GM21723 (cell line): ENCODE results near the gene PDGFC.
"Not testable (repeated sequence)": the region's sequence is repeated elsewhere in the genome, so short reads cannot be mapped to it uniquely, and the experiment has no call there.

Source experiments
- ATAC-seq: cut with Tn5 transposase; IDR thresholded peaks from one replicate; pipeline ENCODE4 v1.9.1; 2021; ENCODE audit warnings: mild to moderate bottlenecking, moderate library complexity; ENCODE audit not compliant: unreplicated experiment

Gene PDGFC

DNA sequence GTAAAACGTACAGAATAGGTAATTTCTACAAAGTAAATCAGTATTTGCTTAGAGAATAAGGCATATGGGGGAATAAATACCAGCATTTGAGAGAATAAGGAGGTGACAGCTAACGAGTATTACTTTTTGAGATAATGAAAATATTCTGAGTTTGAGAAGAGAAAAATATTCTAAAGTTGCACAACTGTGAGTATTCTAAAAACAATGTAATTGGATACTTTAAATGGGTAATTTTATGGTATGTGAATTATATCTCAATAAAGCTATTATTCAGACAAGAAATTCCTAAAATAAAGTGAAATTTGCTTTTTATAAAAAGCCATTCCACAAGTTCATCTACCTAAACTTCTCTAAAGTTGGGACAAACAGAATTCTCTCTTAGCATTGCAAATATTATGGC lies 62.6 kb downstream of the PDGFC start:
- ATAC-seq, result no peak

DNA sequence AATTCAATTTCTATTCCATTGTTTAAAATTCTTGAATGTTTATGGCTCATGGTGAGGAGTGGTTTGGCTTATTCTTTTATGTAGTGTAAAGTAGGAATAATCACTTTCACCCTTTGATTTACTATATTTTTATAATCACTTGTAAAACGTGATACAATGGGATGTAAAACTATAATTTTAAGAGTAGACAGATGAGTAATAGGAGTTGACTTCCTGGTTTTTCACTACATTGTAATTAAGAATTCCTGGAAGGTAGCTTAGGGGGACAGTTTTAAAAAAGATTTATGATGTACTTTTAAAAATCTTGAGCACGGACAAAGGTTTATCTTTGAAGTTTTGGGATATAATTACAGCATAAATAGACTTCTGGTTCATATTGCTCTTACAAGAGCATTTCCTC lies 65.3 kb downstream of the PDGFC start:
- no peak for ATAC-seq

DNA sequence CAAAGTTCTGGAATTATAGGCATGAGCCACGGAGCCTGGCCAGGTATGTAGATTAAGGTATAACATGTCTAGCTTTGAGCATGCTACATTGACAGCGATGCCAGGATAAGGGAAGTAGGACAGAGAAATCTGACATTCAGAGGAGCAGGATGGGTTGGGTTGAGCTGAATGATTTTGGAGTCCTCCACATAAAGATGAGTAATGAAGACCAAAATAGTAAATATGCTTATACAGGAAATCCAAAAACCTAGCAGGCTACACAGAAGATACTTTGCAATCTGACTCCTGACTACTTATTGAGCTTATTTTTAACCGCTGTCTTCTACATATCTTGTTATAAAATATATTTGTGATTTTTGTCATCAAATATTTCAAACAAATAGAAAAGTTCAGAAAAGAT lies 69.7 kb downstream of the PDGFC start:
- no peak for ATAC-seq

DNA sequence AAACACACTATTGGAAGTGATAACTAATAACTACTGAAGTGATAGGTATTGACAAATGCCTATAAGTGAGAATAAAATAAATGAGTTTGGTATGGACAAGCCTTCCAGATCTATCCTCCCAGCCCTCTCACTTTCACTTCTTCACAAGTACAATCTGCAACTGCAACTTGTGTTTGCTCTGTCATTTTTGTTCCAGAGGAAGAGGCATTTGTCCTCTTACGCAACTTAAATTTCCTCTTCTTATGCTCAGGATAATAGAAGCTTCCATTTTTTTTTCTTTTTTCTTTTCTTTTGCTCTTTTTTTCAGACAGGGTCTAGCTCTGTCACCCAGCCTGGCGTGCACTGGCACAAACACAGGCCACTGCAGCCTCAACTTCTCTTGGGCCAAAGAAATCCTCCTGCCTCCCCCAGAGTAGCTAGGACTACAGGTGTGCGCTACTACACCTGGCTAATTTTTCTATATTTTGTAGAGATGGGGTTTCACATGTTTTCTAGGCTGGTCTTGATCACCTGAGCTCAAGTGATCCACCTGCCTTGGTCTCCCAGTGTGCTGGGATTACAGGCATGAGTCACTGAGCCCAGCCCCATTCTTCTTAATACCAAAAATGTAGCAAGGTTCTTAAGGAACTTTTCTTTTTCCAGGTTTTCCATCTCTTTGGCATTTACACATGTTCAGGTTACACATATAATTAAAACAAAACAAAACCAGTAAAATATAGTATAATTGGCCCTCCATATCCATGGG lies 73.1 kb downstream of the PDGFC start:
- no peak for ATAC-seq

DNA sequence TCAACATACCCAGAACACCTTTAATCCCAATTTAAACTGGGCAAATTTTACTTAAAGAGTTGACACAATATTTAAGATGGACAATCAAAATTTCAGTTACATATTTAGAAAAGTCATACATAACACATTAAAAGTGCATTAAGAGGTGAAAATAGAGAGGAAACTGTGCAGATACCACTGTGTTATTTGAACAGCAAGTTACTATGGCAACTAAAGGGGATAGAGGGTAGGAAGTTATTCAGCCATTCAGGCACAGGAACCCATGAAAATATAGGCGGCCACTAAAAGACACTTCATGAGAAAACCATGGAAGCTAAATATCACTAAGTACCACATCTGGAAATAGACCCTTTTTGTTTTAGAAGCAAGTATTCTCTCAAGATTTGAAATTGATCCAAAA lies 75.1 kb downstream of the PDGFC start:
- ATAC-seq, result no peak

DNA sequence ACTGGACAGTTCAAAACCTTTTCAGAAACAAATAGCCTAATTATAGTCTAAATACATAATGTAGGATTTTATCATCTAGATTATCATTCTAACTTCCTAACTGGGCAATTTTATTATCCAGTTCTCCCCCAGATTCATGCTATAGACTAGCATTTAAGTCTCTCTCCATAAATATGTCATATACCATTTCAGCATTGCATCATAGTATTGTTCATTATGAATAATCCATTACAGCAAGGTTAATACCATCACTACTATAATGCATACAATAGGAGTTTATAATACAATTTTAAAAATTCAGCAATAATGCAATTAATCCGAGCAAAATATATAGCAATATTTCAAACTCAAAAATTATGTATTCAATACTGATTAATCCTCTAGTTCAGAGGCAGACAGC lies 77.4 kb downstream of the PDGFC start:
- no peak for ATAC-seq

DNA sequence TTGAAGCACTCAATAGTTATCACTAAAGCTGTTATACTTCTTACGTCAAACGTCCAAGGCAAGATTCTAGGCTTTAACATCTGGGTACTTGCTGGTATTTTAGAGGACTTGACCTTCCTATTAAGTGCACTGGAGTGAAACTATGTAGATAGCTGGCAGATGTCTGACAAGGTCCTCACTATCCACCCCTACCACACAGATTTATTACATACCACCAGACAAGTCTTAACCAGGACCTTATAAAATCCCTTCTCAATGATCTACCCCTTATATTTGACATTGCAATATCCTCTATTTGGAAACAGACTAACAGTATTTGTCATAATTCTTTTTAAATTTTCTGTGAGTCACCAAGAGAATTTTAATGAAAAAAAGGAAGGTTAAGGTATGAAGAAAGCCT lies 78.8 kb downstream of the PDGFC start:
- ATAC-seq, result no peak

DNA sequence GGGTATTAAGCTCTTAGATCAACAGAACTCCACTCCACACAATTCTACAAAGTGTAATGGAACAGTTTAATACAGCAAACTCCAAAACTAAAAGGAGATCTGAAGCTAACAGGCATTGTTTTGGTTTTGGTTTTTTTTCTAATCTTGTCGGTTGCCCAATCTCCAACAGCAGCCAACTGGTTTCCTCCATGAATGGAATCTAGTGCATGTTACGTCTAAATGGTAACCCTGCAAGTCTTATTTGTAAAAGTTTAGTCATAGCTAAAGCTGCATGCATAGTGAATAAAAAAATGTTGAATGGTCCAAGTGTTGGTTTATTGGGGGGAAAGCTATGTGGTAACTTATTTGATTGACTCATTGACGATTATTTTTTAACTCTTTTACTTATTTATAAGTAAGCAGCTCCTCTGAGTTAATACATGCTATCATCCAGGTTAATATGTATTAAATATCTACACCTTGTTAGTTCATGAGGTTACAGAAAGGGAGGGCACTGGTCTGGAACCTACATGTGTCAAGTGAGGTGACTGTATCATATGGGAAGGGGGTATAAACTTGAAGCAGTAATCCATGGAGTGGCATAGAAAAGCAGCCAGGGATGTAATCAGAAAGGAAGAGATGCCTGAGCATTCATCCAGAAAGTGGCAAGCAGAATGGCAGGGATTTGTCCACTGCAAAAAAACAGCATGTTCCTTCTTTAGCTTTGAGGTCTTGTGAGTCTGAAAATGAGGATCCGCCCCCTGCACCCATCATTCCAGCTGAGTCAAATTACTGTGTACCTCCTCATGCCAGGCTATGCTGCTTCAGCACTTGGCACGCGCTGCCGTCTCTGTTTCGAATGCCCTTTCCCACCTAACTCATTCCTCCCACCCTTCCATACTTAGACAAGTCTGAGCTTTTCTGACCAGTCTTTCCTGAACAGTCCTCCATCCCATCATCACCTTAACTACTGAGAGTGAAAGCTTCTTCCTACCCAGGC lies 81.7 kb downstream of the PDGFC start:
- no peak for ATAC-seq

DNA sequence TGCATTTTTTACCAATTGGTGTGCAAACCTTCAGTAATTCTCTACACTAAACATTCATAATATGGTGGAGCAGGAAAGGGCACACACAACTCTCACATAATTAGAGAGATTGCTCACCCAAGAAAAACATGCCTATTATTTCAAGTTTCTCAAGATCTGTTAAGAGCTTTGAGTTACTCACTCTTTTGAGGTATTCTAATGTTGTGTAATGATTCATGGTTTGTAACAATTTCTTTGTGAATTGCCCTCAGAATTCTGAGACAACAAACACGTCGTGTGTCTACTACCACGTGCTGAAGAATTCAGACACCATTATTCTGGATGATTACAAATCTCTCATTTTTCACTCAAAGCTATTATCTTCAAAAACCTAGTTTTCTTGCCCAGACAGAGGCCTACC lies 82.8 kb downstream of the PDGFC start:
- no peak for ATAC-seq

DNA sequence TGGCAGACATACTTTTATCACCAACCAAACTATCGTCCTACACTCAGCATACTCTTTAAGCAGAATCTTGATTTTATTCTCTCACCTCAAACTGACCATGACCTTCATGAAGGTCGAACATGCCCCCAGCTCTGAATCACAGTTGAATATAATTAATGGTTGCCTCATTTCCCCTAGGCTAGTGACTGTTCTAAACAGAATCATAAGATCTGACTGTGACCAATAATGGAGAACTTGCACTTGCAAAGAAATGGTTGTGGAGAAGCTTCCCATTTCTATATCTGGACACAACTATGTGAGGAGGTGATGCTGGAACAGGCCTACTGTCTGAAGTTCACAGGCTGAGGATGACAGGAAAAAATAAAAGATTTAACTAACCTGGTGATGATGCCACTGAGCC lies 85.1 kb downstream of the PDGFC start:
- ATAC-seq, result no peak

DNA sequence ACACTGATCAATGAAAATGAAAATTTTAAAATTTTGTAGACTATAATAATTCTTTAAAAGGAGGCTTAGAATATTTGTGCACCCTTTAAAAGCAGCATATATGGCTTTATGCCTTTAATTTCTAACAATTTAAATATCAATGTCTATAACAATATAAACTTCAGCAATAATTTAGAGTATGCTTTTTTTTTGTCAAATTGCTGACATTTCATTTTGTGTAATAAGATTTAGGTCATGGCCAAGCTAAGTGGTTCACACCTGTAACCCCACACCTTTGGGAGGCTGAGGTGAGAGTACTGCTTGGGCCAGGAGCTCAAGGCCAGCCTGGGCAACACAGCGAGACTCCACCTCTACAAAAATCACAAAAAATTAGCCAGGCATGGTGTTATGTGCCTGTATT lies 86.2 kb downstream of the PDGFC start:
- no peak for ATAC-seq

DNA sequence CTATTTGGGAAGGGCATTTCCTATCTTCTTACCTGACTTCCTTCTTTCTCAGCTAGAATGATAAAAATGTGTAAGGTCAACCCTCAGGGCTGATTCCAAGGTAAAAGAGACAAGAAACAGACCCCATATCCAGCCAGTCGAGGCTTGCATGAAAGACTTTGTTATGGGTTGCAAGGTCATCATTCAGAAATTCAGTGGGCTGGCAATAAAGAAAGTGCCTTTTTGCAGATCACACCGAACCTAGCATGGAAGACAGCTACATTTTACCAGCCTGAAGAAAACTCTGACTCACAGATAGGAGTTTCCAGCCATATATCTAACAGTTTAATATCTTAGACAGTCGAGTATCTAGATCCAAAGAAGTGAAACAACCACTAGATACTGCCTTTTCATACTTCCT lies 87.4 kb downstream of the PDGFC start:
- ATAC-seq, result no peak

DNA sequence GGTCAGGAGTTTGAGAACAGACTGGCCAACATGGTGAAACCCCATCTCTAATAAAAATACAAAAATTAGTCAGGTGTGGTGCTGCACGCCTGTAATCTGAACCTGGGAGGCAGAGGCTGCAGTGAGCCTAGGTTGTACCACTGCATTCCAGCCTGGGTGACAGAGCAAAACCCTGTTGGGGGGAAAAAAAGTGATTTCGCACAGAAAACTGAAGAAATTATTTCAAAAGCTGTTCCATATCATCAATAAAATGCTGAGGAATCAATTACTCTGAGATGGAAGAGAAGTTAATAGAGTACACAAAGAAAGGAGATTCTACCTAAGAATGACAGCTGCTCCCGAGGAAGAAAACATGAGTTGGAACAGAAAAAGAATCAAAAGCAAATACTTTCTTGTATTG lies 95.9 kb downstream of the PDGFC start:
- ATAC-seq, result no peak

DNA sequence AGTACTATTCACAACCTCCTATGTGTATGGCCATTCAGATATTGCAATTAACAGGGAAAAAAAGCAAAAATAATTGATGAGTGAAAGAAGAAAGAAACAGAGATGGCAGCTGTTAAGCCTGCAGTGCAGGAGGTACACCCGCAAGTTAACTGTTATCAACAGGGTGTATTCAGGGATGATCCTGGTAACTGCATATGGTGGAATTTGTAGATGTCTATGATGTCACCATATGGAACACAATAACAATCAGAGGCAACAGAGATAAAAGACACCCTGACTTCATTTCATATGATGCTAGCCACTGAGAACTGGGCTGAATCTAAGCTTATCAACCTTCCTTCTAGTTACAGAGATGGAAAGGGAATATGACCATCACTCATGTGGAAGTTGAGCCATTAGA lies 96.5 kb downstream of the PDGFC start:
- ATAC-seq, result no peak

DNA sequence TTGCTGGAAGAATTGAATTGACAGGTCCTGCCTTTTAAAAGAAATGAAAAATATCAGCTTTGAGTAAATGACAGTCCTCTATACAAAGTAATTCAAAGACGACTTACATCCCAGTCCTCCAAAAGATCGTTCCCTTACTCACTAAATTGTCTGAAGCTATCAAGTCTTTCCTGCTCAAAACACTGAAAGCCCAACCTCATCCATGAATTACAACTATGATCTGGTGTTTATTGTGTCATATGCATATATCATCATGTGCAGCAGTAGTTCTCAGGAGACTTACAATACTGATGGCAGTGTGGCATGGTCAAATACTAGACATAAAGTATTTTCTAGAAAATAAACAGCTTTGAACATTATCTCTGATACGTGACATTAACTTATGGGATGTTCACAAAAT lies 97.8 kb downstream of the PDGFC start:
- no peak for ATAC-seq

DNA sequence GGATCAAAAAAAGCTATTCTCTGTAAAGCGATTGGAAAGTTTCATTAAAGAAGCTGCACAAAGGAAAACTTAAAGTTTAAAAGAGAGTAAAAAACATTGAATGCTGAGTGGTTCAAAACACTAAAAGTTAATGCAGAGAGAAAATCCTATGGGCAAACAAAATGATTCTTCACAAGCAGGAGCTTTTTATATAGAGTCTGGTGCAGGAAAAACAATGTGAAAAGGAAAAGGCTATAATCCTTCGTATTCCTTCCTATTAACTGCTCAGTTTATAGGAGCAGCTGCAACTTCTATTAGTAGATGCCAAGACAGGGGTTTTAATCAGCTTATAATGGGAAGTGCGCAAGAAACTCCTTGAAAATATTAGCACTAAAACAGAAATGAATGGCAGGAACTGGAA lies 100.7 kb downstream of the PDGFC start:
- ATAC-seq, result no peak

DNA sequence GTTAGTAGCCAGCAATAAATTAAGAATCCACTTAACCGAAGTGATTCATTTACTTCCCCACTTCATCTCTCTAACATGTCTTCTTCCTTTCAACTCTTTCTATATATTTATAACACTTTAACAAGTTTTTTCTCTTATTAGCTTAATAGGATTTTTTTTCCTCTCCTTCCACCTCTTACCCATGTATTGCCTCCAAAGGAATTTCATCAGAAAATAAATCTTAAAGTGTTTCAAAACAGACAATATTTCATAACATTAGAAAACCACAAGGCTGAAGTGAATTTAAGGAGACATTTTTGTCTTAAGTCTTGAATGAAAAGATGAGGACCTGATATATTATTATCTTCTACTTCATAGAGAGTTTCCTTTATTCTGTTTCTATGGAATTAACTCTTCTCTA lies 101.5 kb downstream of the PDGFC start:
- no peak for ATAC-seq

DNA sequence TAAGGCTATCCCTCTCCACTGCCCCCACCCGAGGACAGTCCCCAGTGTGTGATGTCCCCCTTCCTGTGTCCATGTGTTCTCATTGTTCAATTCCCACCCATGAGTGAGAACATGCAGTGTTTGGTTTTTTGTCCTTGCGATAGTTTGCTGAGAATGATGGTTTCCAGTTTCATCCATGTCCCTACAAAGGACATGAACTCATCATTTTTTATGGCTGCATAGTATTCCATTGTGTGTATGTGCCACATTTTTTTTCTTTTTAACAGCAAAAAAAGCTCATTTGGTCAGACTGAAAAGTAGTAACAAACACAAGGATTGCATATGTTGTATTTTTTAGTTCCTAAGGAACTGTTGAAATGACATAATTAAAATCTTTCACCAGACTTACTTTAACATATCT lies 105.5 kb downstream of the PDGFC start:
- ATAC-seq, result not testable (repeated sequence)

DNA sequence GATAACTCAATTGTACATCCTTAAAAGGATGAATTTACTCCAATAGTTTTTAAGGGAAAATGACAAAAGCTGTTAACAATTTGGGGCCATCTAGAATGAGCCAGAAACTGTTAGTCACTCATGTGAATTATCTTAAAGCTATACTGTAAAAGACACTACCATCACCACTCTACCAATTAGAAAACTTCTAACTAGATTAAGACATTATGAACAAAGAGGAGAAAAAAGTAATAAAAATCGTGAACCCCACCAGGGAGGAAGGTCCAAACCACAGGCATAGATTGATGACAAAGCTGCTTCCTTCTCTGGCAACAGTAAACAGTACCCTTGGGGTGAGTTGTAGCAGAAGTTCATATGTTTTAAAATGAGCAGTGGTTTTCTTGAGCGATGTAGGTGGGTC lies 106.1 kb downstream of the PDGFC start:
- no peak for ATAC-seq

DNA sequence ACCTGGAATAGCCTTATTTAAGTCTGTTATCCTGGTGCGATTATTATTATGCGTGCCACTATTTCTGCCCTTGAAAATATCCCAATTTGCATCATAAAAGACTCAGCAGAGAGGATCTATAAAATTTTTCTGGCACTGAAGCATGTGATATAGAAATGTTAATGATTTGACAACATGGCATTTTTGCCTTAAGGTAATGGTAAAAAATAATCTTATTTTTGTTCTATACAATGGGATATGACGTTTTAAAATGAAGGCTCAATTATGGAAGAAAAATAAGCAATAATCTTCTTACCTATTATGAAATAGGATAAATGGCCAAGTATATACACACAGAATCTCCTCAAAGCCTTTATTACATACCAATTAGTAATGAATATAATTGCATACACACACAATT lies 113.5 kb downstream of the PDGFC start:
- ATAC-seq, result no peak

DNA sequence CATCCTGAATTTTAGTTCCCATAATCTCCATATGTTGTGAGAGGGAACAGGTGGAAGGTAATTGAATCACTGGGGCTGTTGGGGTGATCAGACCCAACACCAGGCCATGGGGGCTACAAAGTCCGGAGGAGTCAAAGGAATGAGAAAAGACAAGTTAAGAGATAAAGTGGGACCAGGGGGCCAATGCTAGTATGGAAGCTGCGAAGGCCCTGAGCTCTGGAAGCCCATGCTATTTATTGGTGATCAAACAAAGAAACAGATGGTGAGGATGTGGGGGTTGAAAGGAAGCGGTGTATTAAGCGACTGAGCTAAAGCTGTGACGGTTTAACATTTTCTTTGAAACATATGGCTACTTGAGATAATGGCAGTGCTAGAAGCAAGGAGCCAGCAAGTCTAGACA lies 132.8 kb downstream of the PDGFC start:
- no peak for ATAC-seq

DNA sequence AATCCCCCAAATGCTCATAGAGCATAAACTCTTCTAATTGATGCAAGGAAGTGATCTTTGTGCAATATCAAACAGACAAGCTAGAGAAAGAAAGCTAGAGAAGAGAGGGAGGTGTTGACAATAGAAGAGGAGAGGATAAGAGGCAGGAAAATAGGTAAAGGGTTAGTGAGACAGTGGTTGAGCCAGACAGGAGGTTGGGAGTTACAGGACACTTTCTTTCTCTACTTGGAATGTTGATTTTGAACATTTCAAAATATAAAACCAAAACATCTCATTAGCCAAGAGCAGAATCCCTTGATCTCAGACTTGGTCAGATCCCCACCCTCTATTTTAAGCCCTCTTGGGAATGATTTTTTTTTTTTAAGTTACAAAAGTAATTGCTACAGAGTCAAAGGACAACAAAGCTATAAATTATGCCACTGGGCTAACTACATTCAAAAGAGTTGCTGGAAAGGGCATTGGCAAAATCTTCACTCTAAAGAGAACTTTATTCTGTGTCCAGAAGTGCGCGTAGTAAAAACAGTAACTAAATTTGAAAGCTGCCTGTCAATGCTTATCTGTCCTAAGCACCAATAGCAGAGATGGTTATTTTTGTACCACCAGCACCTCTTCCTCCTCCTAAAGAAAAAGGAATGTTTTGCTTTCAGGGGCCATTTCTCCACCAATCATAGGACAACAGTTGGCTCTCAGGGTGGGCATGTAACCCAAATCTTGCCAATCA lies 133.8 kb downstream of the PDGFC start:
- no peak for ATAC-seq
